Kidney epithelial cell (primary cell): ENCODE data around the gene CLSTN1. TPM values are rescaled to one million over a fixed set of nuclear protein-coding genes. Genes with fewer than 3 reads are reported as not detected.

Experiments
- DNase-seq: peaks from one replicate; pipeline ENCODE4 v3.0.0-alpha.2; 2010; ENCODE audit warnings: low read depth
- H3K27me3 ChIP-seq: 2 replicates; pipeline ENCODE4 v1.6.0; 2011; ENCODE audit warnings: low read length; ENCODE audit not compliant: control insufficient read depth, insufficient read depth
- H3K36me3 ChIP-seq: 2 replicates; pipeline ENCODE4 v1.5.1; 2011; ENCODE audit warnings: low read length; ENCODE audit not compliant: control insufficient read depth, insufficient read depth
- H3K4me3 ChIP-seq: 2 replicates; pipeline ENCODE4 v1.5.1; 2011; ENCODE audit warnings: low read depth, mild to moderate bottlenecking, control low read depth, low read length
- total RNA-seq: library from RNA; depleted of rRNA; stranded (reverse); fragments of >200 nt; gene quantifications from 2 replicates; pipeline ENCODE4 v1.2.3, GENCODE V29; 2015
- TF ChIP-seq, protein P1 (sequence below): IDR thresholded peaks from 2 replicates; pipeline ENCODE4 v1.5.1; 2011; ENCODE audit warnings: mild to moderate bottlenecking, moderate library complexity, low read length, control low read depth, inconsistent platforms; ENCODE audit not compliant: insufficient read depth, poor library complexity, severe bottlenecking

The CLSTN1 gene
- total RNA-seq, 1 donor from 2014 or later = 115 TPM

DNA sequence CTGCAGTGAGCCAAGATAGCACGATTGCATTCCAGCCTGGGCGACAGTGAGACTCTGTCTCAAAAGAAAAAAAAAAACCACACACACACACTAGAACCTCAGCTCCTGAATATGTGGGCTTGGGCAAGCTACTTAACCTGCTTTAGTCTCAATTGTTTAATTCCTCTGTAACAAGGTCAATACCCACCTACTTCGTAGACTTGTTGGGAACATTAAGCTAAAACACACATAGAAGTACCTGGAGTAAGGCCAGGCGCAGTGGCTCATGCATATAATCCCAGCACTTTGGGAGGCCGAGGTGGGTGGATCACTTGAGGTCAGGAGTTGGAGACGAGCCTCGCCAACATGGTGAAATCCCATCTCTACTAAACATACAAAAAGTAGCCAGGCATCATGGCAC, 77.1 kb downstream of the CLSTN1 start:
- no peak overlapping the region for H3K4me3 ChIP-seq
- H3K27me3 ChIP-seq = no peaks in the 10 kb centered on the region
- DNase-seq = no peak
- TF ChIP-seq, protein P1, sequence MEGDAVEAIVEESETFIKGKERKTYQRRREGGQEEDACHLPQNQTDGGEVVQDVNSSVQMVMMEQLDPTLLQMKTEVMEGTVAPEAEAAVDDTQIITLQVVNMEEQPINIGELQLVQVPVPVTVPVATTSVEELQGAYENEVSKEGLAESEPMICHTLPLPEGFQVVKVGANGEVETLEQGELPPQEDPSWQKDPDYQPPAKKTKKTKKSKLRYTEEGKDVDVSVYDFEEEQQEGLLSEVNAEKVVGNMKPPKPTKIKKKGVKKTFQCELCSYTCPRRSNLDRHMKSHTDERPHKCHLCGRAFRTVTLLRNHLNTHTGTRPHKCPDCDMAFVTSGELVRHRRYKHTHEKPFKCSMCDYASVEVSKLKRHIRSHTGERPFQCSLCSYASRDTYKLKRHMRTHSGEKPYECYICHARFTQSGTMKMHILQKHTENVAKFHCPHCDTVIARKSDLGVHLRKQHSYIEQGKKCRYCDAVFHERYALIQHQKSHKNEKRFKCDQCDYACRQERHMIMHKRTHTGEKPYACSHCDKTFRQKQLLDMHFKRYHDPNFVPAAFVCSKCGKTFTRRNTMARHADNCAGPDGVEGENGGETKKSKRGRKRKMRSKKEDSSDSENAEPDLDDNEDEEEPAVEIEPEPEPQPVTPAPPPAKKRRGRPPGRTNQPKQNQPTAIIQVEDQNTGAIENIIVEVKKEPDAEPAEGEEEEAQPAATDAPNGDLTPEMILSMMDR = no peak
- H3K36me3 ChIP-seq = peaks cover 3% of the 10 kb centered on the region

DNA sequence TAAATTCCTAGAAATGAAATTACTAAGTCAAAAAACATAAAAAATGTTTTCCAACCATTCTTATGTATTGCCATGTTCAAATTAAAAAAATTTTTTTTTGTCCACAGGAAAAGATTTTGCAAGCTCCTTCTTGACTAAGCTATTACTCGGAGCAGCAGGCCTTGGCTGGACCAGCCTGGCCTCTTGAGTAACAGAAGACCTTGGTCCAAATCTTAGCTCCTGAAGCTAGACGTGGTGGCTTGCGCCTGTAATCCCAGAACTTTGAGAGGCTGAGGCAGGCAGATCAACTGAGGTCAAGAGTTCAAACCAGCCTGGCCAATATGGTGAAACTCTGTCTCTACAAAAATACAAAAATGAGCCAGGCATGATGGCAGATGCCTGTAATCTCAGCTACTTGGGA, 77.6 kb downstream of the CLSTN1 start:
- Histone ChIP-seq H3K4me3 (no peak overlapping the region), H3K27me3 (no peaks in the 10 kb centered on the region), H3K36me3 (peaks cover 3% of the 10 kb centered on the region)
- DNase-seq = no peak
- TF ChIP-seq, protein P1 = no peak

DNA sequence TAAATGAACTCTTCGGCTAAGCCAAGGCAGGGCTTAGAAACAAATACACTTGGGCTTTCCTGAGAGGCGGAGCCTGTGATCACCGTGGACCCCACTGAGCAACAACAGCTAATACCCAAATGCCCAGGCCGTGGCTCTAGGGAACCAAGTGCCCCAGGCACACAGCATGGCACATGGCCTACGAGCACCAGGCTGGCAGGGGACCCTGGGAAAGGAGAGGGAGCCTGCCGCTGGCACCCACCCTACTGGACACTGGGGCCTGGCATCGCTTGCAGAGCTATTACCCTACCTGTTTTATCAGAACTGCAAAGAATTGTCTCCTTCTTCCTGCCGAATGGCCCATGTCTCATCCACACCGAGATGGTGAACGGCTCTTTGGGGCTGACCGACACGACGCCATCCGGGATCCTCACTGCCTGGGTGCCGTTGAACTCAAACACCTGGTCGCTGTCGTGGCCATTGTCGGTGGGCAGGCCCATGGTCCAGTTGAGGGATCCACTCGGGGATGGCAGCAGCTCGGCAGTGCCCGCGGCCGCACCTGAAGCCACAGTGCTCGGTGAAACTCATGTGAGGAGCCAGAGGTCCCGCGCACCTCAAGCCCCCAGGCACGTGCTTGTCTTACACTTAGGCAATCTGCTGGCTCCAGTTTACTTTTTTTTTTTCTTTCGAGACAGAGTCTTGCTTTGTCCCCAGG, 79.5 kb downstream of the CLSTN1 start:
- TF ChIP-seq, protein P1 = no peak
- Histone ChIP-seq H3K27me3 (no peaks in the 10 kb centered on the region), H3K36me3 (peaks cover 3% of the 10 kb centered on the region), H3K4me3 (no peak overlapping the region)
- DNase-seq = no peak

DNA sequence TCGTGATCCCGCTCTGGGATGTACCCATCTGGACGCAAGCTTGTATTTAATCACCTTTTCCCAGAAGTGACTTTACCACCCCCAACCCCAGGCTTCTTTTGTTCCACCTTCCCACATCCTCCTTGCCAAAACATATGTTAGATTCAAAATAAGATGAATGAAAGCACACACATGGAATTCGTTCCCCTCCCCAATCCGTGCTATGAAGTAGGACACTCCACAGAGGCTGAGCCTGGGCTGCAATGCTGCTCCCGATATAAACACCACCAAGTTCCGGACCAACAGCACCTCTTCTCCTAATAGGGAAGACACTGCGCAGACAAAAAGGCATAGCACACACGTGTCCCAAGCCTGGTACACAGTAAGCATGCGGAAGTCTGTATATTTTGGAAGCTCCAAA, 86.1 kb downstream of the CLSTN1 start:
- TF ChIP-seq, protein P1 = no peak
- H3K27me3 ChIP-seq = no peaks in the 10 kb centered on the region
- H3K4me3 ChIP-seq = no peak overlapping the region
- peaks cover 4% of the 10 kb centered on the region for H3K36me3 ChIP-seq
- DNase-seq = no peak

- H3K27me3 ChIP-seq = no peaks in the 10 kb centered on the region
- TF ChIP-seq, protein P1 = no peak
- H3K4me3 ChIP-seq = no peak overlapping the region
- no peak for DNase-seq
- H3K36me3 ChIP-seq = peaks cover 4% of the 10 kb centered on the region
These were observed 86.7 kb downstream of the CLSTN1 start for GRCh38 chr1:9737057-9737456.

DNA sequence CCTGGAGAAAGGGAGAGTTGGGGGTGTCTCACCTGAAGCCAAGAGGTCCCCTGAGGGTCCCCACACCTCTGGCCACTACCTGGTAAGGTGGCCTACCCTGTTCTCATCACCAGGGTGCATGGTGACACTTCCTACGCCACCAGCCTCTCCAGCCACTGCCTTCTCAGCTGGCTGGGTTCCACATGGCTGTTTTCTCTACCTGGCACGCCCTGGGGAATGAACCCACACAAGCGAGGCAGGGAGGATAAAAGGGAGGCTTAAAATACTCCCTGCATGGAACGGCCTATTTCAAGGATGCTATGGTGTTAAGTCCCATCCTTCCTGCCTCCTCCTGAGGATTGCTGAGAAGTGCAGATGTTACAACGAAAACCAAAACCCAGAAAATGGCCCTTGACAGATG, 87.5 kb downstream of the CLSTN1 start:
- TF ChIP-seq, protein P1 = no peak
- no peak for DNase-seq
- Histone ChIP-seq H3K27me3 (no peaks in the 10 kb centered on the region), H3K36me3 (peaks cover 5% of the 10 kb centered on the region), H3K4me3 (no peak overlapping the region)
